HCT116 (cell line): ENCODE measurements around the gene KIRREL3. TPM values are rescaled to one million over a fixed set of nuclear protein-coding genes. Genes with fewer than 3 reads are reported as not detected.

Experiments
- ATAC-seq: fragments of 200-7000 bp; cut with Tn5 transposase; 2 replicates; pipeline ENCODE4 v1.9.1; 2020; ENCODE audit warnings: mild to moderate bottlenecking, moderate library complexity
- BruUV-seq: library from RNA; stranded (reverse); fragments of 400-500 nt; replicated peaks from 2 replicates; lab custom pipeline; 2021; lab: Mats Ljungman, UMichigan
- CTCF ChIA-PET: fragments of 300-600 bp; sonication (Branson Sonifier 250); formaldehyde crosslinking; loops from one replicate; lab custom pipeline; 2021; ENCODE audit warnings: antibody characterized with exemption; lab: Charles Lee
- POLR2A ChIA-PET: fragments of 300-600, 350-600 bp; sonication (Branson Sonifier 250); formaldehyde crosslinking; loops from one replicate; lab custom pipeline; 2021; ENCODE audit warnings: antibody characterized with exemption; lab: Charles Lee
- RAD21 ChIA-PET, 2 experiments: fragments of 300-600 bp; sonication (Branson Sonifier 250); formaldehyde crosslinking; loops; one replicate each; lab custom pipeline; 2023; ENCODE audit warnings: low total read pairs in 2 of 2; ENCODE audit not compliant: uncharacterized antibody in 2 of 2, unreplicated experiment in 2 of 2, low non-redundant PET in 1 of 2; lab: Charles Lee
- DNase-seq: peaks from one replicate; pipeline ENCODE4 v3.0.0-alpha.2; 2010; ENCODE audit warnings: low read depth, low spot score
- H2AFZ ChIP-seq: fragments of 200-600 bp; shearing (Covaris generic), sonication (generic); 2 replicates; pipeline ENCODE4 v1.6.1; 2017; ENCODE audit warnings: low read depth, mixed run types, mixed read lengths, antibody characterized with exemption, low read length; ENCODE audit not compliant: poor library complexity, severe bottlenecking
- H3K27ac ChIP-seq: 2 replicates; pipeline ENCODE4 v1.5.1; 2012; ENCODE audit warnings: low read depth, low read length
- H3K27me3 ChIP-seq: fragments of 200-600 bp; sonication (generic); 2 replicates; pipeline ENCODE4 v1.6.1; 2016; ENCODE audit warnings: mixed run types, low read length, mixed read lengths; ENCODE audit not compliant: insufficient read depth
- H3K36me3 ChIP-seq, 2 experiments: fragments of 200-500 bp in 1 of 2; fragments of 200-600 bp in 1 of 2; sonication (Bioruptor generic) in 1 of 2; sonication (generic) in 1 of 2; 2 replicates each; pipeline versions ENCODE4 v1.5.1 to v1.6.1; 2014 to 2016; ENCODE audit warnings: low read length in 2 of 2, inconsistent platforms in 1 of 2, mixed read lengths in 1 of 2, mixed run types in 1 of 2; ENCODE audit not compliant: insufficient read depth in 2 of 2, control insufficient read depth in 1 of 2
- H3K4me1 ChIP-seq, 2 experiments: fragments of 200-600 bp in 1 of 2; sonication (generic) in 1 of 2; 2 replicates each; pipeline versions ENCODE4 v1.5.1 to v1.6.1; 2012 to 2017; ENCODE audit warnings: low read length in 2 of 2, inconsistent platforms in 1 of 2, mild to moderate bottlenecking in 1 of 2, mixed read lengths in 1 of 2, mixed run types in 1 of 2, moderate library complexity in 1 of 2; ENCODE audit not compliant: insufficient read depth in 2 of 2, control insufficient read depth in 1 of 2
- H3K4me2 ChIP-seq: fragments of 200-600 bp; sonication (generic); 2 replicates; pipeline ENCODE4 v1.6.1; 2017; ENCODE audit warnings: mixed run types, low read length, mixed read lengths
- H3K4me3 ChIP-seq, 2 experiments: fragments of 200-600 bp in 1 of 2; sonication (generic) in 1 of 2; replicated peaks in 1 of 2; 2 replicates each; pipeline ENCODE4 v1.5.1; 2011 to 2016; ENCODE audit warnings: low read length in 2 of 2, control low read depth in 1 of 2, low read depth in 1 of 2, mild to moderate bottlenecking in 1 of 2, mixed read lengths in 1 of 2, mixed run types in 1 of 2
- H3K79me2 ChIP-seq: fragments of 200-600 bp; sonication (generic); 2 replicates; pipeline ENCODE4 v1.6.1; 2017; ENCODE audit warnings: mild to moderate bottlenecking, mixed run types, low read length, moderate library complexity, mixed read lengths; ENCODE audit not compliant: insufficient read depth
- H3K9ac ChIP-seq: fragments of 200-600 bp; sonication (generic); 2 replicates; pipeline ENCODE4 v1.6.1; 2016; ENCODE audit warnings: low read length, mixed read lengths
- H3K9me2 ChIP-seq: fragments of 200-600 bp; sonication (generic), shearing (Covaris generic); 2 replicates; pipeline ENCODE4 v1.6.1; 2017; ENCODE audit warnings: mixed run types, mild to moderate bottlenecking, moderate library complexity; ENCODE audit not compliant: insufficient read depth
- H3K9me3 ChIP-seq, 2 experiments: fragments of 200-500 bp in 1 of 2; fragments of 200-600 bp in 1 of 2; sonication (Bioruptor generic) in 1 of 2; sonication (generic) in 1 of 2; 2 replicates each; pipeline ENCODE4 v1.6.1; 2014 to 2017; ENCODE audit warnings: low read length in 2 of 2, mixed read lengths in 2 of 2, inconsistent platforms in 1 of 2, low read depth in 1 of 2, mild to moderate bottlenecking in 1 of 2, mixed run types in 1 of 2, moderate library complexity in 1 of 2; ENCODE audit not compliant: control insufficient read depth in 1 of 2, insufficient read depth in 1 of 2
- H4K20me1 ChIP-seq: fragments of 200-600 bp; sonication (generic), shearing (Covaris generic); 2 replicates; pipeline ENCODE4 v1.6.1; 2017; ENCODE audit warnings: mixed run types, mild to moderate bottlenecking, moderate library complexity; ENCODE audit not compliant: insufficient read depth
- CBX3 ChIP-seq: IDR thresholded peaks from 2 replicates; pipeline ENCODE4 v1.6.1; 2012; ENCODE audit warnings: low read depth
- CEBPB ChIP-seq: IDR thresholded peaks from 2 replicates; pipeline ENCODE4 v1.6.1; 2012; ENCODE audit warnings: low read depth
- EGR1 ChIP-seq: IDR thresholded peaks from 2 replicates; pipeline ENCODE4 v1.6.1; 2012; ENCODE audit warnings: low read depth
- ELF1 ChIP-seq: IDR thresholded peaks from 2 replicates; pipeline ENCODE4 v1.6.1; 2012; ENCODE audit warnings: low read depth, borderline replicate concordance
- EZH2phosphoT487 ChIP-seq: fragments of 200-600 bp; IDR thresholded peaks from 2 replicates; pipeline ENCODE4 v1.6.1; 2018; ENCODE audit warnings: antibody characterized with exemption, borderline replicate concordance
- FOSL1 ChIP-seq: IDR thresholded peaks from 2 replicates; pipeline ENCODE4 v1.6.1; 2012; ENCODE audit warnings: low read depth
- SP1 ChIP-seq: IDR thresholded peaks from 2 replicates; pipeline ENCODE4 v1.6.1; 2012; ENCODE audit warnings: low read depth
- TCF7L2 ChIP-seq: IDR thresholded peaks from 2 replicates; pipeline ENCODE4 v1.7.0; 2011; ENCODE audit warnings: borderline replicate concordance, inconsistent platforms; ENCODE audit not compliant: insufficient read depth, insufficient read length; ENCODE audit errors: extremely low read depth
- ZNF274 ChIP-seq: fragments of 200-500 bp; sonication (Bioruptor generic); IDR thresholded peaks from 2 replicates; pipeline ENCODE4 v1.6.1; 2014; ENCODE audit warnings: mild to moderate bottlenecking, low read depth, low read length, inconsistent platforms
- intact Hi-C: fragments of 100-400 bp; cut with micrococcal nuclease; formaldehyde crosslinking; loops from 2 replicates; pipeline ENCODE4 v1.10.0; 2022
- total RNA-seq: library from RNA; stranded (reverse); gene quantifications from one replicate; pipeline ENCODE4 v1.2.1, GENCODE V29; 2021; ENCODE audit not compliant: unreplicated experiment
- TF ChIP-seq, protein P1 (sequence below), 3 experiments: fragments of 200-600 bp in 1 of 3; sonication (generic) in 1 of 3; IDR thresholded peaks in 2 of 3; conservative IDR thresholded peaks in 1 of 3; 2 replicates each; pipeline ENCODE4 v1.5.1; 2012 to 2017; ENCODE audit warnings: low read depth in 2 of 3, low read length in 2 of 3, antibody characterized with exemption in 1 of 3, borderline replicate concordance in 1 of 3, control low read depth in 1 of 3, mild to moderate bottlenecking in 1 of 3, mixed read lengths in 1 of 3, mixed run types in 1 of 3, moderate library complexity in 1 of 3; ENCODE audit not compliant: insufficient read depth in 1 of 3
- TF ChIP-seq, protein P2 (sequence below): IDR thresholded peaks from 2 replicates; pipeline ENCODE4 v1.6.1; 2012; ENCODE audit warnings: low read depth

KIRREL3 gene
- total RNA-seq, 1 experiment from 2014 or later: not detected

DNA sequence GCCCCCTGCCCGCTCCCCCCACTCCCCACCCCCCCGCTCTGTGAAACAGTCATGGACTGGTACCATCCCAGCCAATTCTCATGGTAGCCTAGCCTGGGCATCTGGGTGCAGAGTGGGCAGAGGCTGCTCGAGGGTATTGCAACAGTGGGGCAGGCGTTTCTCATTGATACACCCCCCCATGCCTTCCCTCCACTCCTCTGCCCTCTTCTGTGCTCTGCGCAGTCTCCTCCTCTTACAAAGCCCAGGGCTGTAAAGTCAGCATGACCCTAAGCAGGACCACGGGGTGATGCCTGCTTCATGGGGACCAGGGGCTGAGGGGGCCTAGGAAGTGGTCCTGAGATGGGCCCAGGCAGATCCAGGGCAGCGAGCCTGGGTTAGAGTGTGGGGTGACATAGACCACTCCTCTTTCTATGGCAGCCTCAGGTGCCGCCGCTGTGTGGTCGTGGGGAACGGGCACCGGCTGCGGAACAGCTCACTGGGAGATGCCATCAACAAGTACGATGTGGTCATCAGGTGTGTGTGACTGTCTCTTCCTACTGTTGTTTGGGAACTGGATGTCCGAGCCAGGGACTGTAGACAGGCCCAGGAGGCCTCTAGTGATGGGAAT lies 592.8 kb downstream of the KIRREL3 start:
- TF ChIP-seq CBX3 (no peak), CEBPB (no peak), SP1 (no peak), ELF1 (no peak)
- TF ChIP-seq, protein P1, sequence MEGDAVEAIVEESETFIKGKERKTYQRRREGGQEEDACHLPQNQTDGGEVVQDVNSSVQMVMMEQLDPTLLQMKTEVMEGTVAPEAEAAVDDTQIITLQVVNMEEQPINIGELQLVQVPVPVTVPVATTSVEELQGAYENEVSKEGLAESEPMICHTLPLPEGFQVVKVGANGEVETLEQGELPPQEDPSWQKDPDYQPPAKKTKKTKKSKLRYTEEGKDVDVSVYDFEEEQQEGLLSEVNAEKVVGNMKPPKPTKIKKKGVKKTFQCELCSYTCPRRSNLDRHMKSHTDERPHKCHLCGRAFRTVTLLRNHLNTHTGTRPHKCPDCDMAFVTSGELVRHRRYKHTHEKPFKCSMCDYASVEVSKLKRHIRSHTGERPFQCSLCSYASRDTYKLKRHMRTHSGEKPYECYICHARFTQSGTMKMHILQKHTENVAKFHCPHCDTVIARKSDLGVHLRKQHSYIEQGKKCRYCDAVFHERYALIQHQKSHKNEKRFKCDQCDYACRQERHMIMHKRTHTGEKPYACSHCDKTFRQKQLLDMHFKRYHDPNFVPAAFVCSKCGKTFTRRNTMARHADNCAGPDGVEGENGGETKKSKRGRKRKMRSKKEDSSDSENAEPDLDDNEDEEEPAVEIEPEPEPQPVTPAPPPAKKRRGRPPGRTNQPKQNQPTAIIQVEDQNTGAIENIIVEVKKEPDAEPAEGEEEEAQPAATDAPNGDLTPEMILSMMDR (IDR thresholded peaks at IDR 0.05 in 2 of 3, conservative IDR thresholded peaks at IDR 0.05 in 1 of 3; ENCODE audit: borderline replicate concordance in 1 of 3, insufficient read depth in 1 of 3, low read depth in 2 of 3, low read length in 2 of 3): no peak
- TF ChIP-seq, all 23 proteins: peak for 0
- ChIA-PET RAD21 (no interaction called here), POLR2A (no interaction called here), CTCF (no interaction called here)
- Histone ChIP-seq H3K9me3 (no peaks in the 10 kb centered on the region), H3K4me1 (peaks cover 32 to 37% of the 10 kb centered on the region in 2 experiments), H3K4me3 (no peak overlapping the region), H3K9me2 (no peaks in the 10 kb centered on the region), H3K9ac (no peak overlapping the region), H3K4me2 (no peak overlapping the region), H3K27ac (no peak overlapping the region), H2AFZ (no peak overlapping the region), H3K36me3 (no peaks in the 10 kb centered on the region; a peak in 1 of 4 replicates), H3K27me3 (no peaks in the 10 kb centered on the region), H3K79me2 (no peaks in the 10 kb centered on the region), H4K20me1 (no peaks in the 10 kb centered on the region)
- intact Hi-C loops: no loop called here
- DNase-seq (no peak), ATAC-seq (no peak)
- no TSS peak for BruUV-seq

GRCh38 chr11:126407101-126407521 lies 593.5 kb downstream of the KIRREL3 start:
- BruUV-seq: no TSS peak
- peaks cover 34 to 42% of the 10 kb centered on the region in 2 experiments for H3K4me1 ChIP-seq
- ChIA-PET CTCF (no interaction called here), POLR2A (no interaction called here), RAD21 (no interaction called here)
- no peak overlapping the region for H3K4me2 ChIP-seq
- no peak overlapping the region for H3K9ac ChIP-seq
- DNase-seq: no peak
- no peak overlapping the region for H3K4me3 ChIP-seq
- no peak overlapping the region for H3K27ac ChIP-seq
- H4K20me1 ChIP-seq: no peaks in the 10 kb centered on the region
- no peaks in the 10 kb centered on the region for H3K27me3 ChIP-seq
- H3K9me2 ChIP-seq: no peaks in the 10 kb centered on the region
- H3K36me3 ChIP-seq: no peaks in the 10 kb centered on the region; a peak in 1 of 4 replicates
- H2AFZ ChIP-seq: no peak overlapping the region
- no peak for ATAC-seq
- no peaks in the 10 kb centered on the region for H3K9me3 ChIP-seq
- intact Hi-C loops: no loop called here
- no peaks in the 10 kb centered on the region for H3K79me2 ChIP-seq
- TF ChIP-seq FOSL1 (no peak), ZNF274 (no peak), EZH2phosphoT487 (no peak), TCF7L2 (no peak), EGR1 (no peak)
- TF ChIP-seq, protein P2, sequence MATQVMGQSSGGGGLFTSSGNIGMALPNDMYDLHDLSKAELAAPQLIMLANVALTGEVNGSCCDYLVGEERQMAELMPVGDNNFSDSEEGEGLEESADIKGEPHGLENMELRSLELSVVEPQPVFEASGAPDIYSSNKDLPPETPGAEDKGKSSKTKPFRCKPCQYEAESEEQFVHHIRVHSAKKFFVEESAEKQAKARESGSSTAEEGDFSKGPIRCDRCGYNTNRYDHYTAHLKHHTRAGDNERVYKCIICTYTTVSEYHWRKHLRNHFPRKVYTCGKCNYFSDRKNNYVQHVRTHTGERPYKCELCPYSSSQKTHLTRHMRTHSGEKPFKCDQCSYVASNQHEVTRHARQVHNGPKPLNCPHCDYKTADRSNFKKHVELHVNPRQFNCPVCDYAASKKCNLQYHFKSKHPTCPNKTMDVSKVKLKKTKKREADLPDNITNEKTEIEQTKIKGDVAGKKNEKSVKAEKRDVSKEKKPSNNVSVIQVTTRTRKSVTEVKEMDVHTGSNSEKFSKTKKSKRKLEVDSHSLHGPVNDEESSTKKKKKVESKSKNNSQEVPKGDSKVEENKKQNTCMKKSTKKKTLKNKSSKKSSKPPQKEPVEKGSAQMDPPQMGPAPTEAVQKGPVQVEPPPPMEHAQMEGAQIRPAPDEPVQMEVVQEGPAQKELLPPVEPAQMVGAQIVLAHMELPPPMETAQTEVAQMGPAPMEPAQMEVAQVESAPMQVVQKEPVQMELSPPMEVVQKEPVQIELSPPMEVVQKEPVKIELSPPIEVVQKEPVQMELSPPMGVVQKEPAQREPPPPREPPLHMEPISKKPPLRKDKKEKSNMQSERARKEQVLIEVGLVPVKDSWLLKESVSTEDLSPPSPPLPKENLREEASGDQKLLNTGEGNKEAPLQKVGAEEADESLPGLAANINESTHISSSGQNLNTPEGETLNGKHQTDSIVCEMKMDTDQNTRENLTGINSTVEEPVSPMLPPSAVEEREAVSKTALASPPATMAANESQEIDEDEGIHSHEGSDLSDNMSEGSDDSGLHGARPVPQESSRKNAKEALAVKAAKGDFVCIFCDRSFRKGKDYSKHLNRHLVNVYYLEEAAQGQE: no peak
- TF ChIP-seq, protein P1 (IDR thresholded peaks at IDR 0.05 in 2 of 3, conservative IDR thresholded peaks at IDR 0.05 in 1 of 3; ENCODE audit: borderline replicate concordance in 1 of 3, insufficient read depth in 1 of 3, low read depth in 2 of 3, low read length in 2 of 3): no peak
